ENCODE results near the gene PNPLA7. TPM values are rescaled to one million over a fixed set of nuclear protein-coding genes. Genes with fewer than 3 reads are reported as not detected.
"Not testable (repeated sequence)": the region's sequence is repeated elsewhere in the genome, so short reads cannot be mapped to it uniquely, and the experiment has no call there.

The PNPLA7 gene
- total and polyA plus RNA-seq, 7 donors, result 1.2 to 22.3 (median 7.7) TPM

DNA sequence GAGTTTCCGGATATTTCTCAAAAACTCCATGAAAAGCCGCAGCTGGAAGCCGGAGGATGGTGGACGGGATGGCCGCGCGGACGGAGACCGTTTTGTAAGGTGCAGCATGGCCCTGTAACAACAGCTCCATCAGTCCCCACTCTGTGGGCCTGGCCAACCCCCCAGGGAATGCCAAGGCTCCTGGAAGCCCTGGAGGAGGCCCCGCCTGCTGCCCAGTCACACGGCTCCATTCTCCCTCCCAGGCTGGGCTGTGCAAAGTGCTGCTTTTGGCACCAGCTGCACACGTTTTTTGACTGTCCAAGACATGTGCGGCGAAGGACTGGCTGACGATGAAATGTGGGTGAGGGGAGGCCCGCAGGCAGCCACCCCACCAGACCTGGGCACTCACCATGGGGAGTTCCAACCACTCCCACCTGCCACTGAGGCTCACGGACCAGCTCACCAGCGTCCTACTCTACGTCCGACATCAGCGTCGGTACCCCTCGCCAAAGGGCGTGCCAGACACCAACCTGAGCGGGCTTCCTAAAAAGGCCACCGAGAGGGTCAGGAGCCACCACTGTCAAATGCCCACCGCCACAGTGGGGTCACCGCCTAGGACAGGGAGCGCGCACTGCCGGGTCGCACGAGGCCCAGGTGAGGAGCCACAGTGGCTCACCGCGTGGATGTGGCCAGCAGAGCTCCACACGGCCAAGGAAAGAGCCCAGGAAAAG, 27.3 kb downstream of the PNPLA7 start:
- no peak overlapping the region for H3K4me3 ChIP-seq
- WGBS, 3 donors, result 90 to 94% (median 92%) methylated on average over 36 of the region's 36 CpGs
- no peak for ATAC-seq
- H3K27ac ChIP-seq, result no peak overlapping the region
- intact Hi-C loops (cut with DNase I), result loop anchor here in 1 of 2 donors (5.0 to 10.0 kb wide), 2 partner anchors 101 to 228 kb away; partner anchors contain the start of genes EXD3 and NOXA1
- H3K36me3 ChIP-seq (ENCODE audit: insufficient read depth in 1 of 2, low read depth in 1 of 2), result peaks cover 0 to 29% of the 10 kb centered on the region in 2 donors
- no peaks in the 10 kb centered on the region for H3K9me3 ChIP-seq
- no peak for DNase-seq
- no peaks in the 10 kb centered on the region for H3K27me3 ChIP-seq (ENCODE audit: insufficient read depth in 3 of 3, low read length in 2 of 3)
- peaks cover 4% of the 10 kb centered on the region for H3K4me1 ChIP-seq
- TF ChIP-seq, protein P1, sequence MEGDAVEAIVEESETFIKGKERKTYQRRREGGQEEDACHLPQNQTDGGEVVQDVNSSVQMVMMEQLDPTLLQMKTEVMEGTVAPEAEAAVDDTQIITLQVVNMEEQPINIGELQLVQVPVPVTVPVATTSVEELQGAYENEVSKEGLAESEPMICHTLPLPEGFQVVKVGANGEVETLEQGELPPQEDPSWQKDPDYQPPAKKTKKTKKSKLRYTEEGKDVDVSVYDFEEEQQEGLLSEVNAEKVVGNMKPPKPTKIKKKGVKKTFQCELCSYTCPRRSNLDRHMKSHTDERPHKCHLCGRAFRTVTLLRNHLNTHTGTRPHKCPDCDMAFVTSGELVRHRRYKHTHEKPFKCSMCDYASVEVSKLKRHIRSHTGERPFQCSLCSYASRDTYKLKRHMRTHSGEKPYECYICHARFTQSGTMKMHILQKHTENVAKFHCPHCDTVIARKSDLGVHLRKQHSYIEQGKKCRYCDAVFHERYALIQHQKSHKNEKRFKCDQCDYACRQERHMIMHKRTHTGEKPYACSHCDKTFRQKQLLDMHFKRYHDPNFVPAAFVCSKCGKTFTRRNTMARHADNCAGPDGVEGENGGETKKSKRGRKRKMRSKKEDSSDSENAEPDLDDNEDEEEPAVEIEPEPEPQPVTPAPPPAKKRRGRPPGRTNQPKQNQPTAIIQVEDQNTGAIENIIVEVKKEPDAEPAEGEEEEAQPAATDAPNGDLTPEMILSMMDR (IDR thresholded peaks at IDR 0.05), result no peak

DNA sequence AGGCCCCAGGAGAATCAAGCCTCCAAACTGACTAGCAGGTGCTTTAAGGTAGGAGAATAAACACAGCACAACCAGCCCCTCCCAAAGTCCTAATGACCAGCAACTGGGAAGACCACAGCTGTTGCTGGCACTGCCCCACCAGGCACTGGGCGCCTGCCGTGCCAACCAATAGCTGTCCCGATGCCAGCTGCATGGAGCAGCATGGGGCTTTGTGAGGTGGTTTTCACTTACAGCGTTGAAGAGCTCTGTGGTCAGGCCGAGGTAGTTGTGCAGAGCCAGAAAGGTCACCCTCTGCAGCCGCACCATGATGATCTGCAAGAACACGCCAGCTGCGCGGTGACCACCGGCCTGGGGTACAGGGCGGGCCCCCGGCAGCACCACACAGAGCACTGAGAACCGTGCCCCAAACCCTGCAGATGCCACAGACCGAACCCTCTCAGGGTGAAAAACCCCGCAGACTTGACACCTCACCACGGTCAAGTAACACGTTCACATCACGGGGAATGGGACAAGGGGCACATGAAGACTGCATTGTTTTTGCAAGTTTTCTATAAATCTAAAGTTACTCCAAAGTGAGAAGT, 28.7 kb downstream of the PNPLA7 start:
- DNase-seq, result no peak
- intact Hi-C loops (cut with DNase I), result loop anchor here in 1 of 2 donors (5.0 to 10.0 kb wide), 2 partner anchors 99 to 227 kb away; partner anchors contain the start of genes EXD3 and NOXA1
- Histone ChIP-seq H3K27me3 (ENCODE audit: insufficient read depth in 3 of 3, low read length in 2 of 3) (no peaks in the 10 kb centered on the region), H3K4me3 (no peak overlapping the region), H3K27ac (no peak overlapping the region), H3K9me3 (no peaks in the 10 kb centered on the region), H3K36me3 (ENCODE audit: insufficient read depth in 1 of 2, low read depth in 1 of 2) (peaks cover 0 to 29% of the 10 kb centered on the region in 2 donors), H3K4me1 (peaks cover 4% of the 10 kb centered on the region)
- TF ChIP-seq, protein P1 (IDR thresholded peaks at IDR 0.05), result no peak
- peak in 3 of 4 donors; percentile 34 to 48 (median 41) for ATAC-seq
- WGBS, 3 donors, result 48 to 63% (median 58%) methylated on average over 18 of the region's 18 CpGs

DNA sequence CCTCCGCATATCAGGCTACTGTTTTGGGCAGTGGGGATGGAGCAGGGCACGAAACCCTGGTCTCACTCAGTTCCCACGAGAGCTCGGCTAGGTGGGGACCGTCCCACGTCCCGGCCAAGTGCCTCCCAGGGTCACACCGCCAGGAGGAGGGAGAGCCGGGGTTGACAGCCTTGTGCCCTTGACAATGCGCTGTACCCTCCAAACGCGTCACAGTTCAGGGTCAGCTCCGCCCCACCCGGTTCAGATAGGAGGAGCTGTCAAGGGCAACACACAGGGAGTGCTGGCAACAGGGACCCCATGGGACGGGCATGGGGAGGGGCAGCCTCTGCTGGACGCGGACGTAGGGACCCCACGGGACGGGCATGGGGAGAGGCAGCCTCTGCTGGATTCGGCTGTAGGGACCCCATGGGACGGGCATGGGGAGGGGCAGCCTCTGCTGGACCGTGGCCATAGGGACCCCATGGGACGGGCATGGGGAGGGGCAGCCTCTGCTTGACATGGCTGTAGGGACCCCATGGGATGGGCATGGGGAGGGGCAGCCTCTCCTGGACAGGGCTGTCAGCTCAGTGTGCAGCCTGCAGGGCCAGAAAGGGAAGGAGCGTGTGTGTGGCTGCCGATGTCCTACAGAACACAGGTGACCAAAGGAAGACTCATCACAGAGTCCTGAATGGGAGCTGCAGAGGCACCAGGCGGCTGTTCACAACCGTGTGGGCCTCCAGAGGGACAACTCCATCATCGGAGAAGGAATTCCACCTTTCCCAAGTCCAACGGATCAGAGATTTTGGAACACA, 29.4 kb downstream of the PNPLA7 start:
- no peak for DNase-seq
- no peak for ATAC-seq
- TF ChIP-seq, protein P1 (IDR thresholded peaks at IDR 0.05), result no peak

DNA sequence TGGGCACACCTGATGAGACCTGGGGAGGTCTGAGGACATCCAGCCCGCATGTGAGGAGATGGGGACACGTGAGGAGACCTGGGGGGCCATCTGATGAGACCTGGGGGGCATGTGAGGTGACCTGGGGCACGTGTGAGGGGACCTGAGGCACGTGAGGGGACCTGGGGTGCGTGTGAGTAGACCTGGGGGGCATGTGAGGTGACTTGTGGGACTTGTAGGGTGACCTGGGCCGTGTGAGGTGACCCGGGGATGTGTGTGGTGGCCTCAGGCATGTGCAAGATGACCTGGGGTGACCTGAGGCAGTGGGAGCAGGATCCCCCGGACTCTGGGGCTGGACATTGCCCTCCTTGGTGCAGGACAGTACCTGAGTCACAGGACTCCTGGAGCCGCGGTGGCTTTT, 30.6 kb downstream of the PNPLA7 start:
- H3K36me3 ChIP-seq (ENCODE audit: insufficient read depth in 1 of 2, low read depth in 1 of 2), result peaks cover 0 to 29% of the 10 kb centered on the region in 2 donors
- intact Hi-C loops (cut with DNase I), result no loop called here
- no peak overlapping the region for H3K27ac ChIP-seq
- 86 to 93% (median 92%) methylated on average over 9 to 10 of the region's 10 CpGs for WGBS, 3 donors
- peaks cover 4% of the 10 kb centered on the region for H3K4me1 ChIP-seq
- no peaks in the 10 kb centered on the region for H3K27me3 ChIP-seq (ENCODE audit: insufficient read depth in 3 of 3, low read length in 2 of 3)
- DNase-seq (no peak), ATAC-seq (no peak)
- no peaks in the 10 kb centered on the region for H3K9me3 ChIP-seq
- TF ChIP-seq, protein P1 (IDR thresholded peaks at IDR 0.05), result no peak
- no peak overlapping the region for H3K4me3 ChIP-seq

More for the DNA sequence above, 29.4 kb downstream of the PNPLA7 start:
- no peaks in the 10 kb centered on the region for H3K9me3 ChIP-seq
- no peak overlapping the region for H3K4me3 ChIP-seq
- H3K4me1 ChIP-seq, result peaks cover 4% of the 10 kb centered on the region
- 77 to 81% (median 77%) methylated on average over 28 to 30 of the region's 30 CpGs for WGBS, 3 donors
- H3K36me3 ChIP-seq (ENCODE audit: insufficient read depth in 1 of 2, low read depth in 1 of 2), result peaks cover 0 to 29% of the 10 kb centered on the region in 2 donors
- H3K27me3 ChIP-seq (ENCODE audit: insufficient read depth in 3 of 3, low read length in 2 of 3), result no peaks in the 10 kb centered on the region
- no peak overlapping the region for H3K27ac ChIP-seq
- intact Hi-C loops (cut with DNase I), result loop anchor here in 1 of 2 donors (5.0 to 10.0 kb wide), 2 partner anchors 99 to 226 kb away; partner anchors contain the start of genes EXD3 and NOXA1

DNA sequence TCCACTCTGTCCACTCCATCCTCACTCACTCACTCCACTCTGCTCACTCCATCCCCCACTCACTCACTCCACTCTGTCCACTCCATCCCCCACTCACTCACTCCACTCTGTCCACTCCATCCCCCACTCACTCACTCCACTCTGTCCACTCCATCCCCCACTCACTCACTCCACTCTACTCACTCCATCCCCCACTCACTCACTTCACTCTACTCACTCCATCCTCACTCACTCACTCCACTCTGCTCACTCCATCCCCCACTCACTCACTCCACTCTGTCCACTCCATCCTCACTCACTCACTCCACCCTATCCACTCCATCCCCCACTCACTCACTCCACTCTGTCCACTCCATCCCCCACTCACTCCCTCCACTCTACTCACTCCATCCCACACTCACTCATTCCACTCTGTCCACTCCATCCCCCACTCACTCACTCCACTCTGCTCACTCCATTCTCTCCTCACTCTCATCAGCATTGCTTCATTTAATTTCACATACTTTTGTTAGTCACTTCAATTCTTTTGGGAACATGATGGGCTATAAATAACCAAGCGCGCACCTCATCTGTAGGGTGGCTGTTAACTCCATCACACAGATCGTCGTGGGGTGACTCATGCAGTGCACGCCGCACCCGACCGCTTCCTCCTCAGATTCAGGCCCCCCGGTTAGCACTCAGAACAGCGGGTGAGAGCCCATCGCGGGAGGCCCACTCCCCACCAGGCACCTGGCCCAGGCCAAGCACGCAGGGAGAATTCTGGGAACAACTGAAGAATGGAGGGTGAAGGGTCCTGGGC, 31.3 kb downstream of the PNPLA7 start:
- 86 to 92% (median 90%) methylated on average over 13 of the region's 13 CpGs for WGBS, 3 donors
- peaks cover 0 to 23% of the 10 kb centered on the region in 2 donors for H3K36me3 ChIP-seq (ENCODE audit: insufficient read depth in 1 of 2, low read depth in 1 of 2)
- H3K27ac ChIP-seq; ATAC-seq; DNase-seq; intact Hi-C loops (cut with DNase I); H3K9me3 ChIP-seq; H3K27me3 ChIP-seq (ENCODE audit: insufficient read depth in 3 of 3, low read length in 2 of 3); H3K4me3 ChIP-seq; H3K4me1 ChIP-seq: not testable (repeated sequence)

Measured in psoas muscle (tissue), 8 donors.